Measurements from ENCODE around the gene PPARG. TPM values are rescaled to one million over a fixed set of nuclear protein-coding genes. Genes with fewer than 3 reads are reported as not detected.

The PPARG gene
- total RNA-seq, 6 donors from 2014 or later: 39.8 to 93.9 (median 52.7) TPM

- ATAC-seq (ENCODE audit: low FRiP score in 2 of 2): no peak
- peak in 1 of 2 donors; percentile 34 for DNase-seq
Observed at GRCh38 chr3:12356175-12356574, 67.3 kb downstream of the PPARG start.

DNA sequence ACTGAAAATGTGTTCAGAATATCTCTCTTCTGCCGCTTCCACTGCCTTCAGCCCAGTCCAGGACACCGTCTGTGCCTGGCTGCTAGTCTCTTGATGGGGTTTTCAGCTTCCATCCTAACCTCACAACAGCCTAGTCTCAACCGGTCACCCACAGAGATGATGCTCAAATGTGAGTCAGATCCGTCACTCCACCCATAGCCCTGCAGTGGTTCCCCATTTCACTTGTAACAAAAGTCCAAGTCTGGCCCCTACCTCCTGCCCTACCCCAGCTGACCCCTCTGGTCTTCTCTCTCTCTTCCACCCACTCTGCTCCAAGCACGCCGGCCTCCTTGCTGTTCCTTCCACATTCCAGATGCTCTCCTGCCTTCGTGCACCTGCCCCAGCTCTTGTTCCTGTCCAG, 68.1 kb downstream of the PPARG start:
- peak in 1 of 2 donors; percentile 64 for ATAC-seq (ENCODE audit: low FRiP score in 2 of 2)
- Histone ChIP-seq H3K27me3 (no peaks in the 10 kb centered on the region), H3K4me3 (no peak overlapping the region), H3K36me3 (no peaks in the 10 kb centered on the region), H3K4me1 (peaks cover 0 to 21% (median 9%) of the 10 kb centered on the region in 4 donors), H3K27ac (peak overlapping the region in 1 of 4 donors; percentile 17), H3K9me3 (no peaks in the 10 kb centered on the region)
- DNase-seq: peak in 1 of 2 donors; percentile 47
- TF ChIP-seq POLR2A (IDR thresholded peaks at IDR 0.05) (peak in 1 of 4 donors; percentile 30), EP300 (IDR thresholded peaks at IDR 0.05) (no peak)
- 85 to 86% methylated on average over 7 of the region's 7 CpGs for WGBS, 2 donors

More at GRCh38 chr3:12356175-12356574, 67.3 kb downstream of the PPARG start:
- H3K4me1 ChIP-seq: peaks cover 5 to 29% (median 17%) of the 10 kb centered on the region in 4 donors
- WGBS, 2 donors: 43 to 52% methylated on average over 5 of the region's 5 CpGs
- no peak overlapping the region for H3K27ac ChIP-seq
- no peaks in the 10 kb centered on the region for H3K27me3 ChIP-seq
- TF ChIP-seq POLR2A (IDR thresholded peaks at IDR 0.05) (no peak), EP300 (IDR thresholded peaks at IDR 0.05) (no peak), POLR2AphosphoS5 (IDR thresholded peaks at IDR 0.05) (no peak)
- TF ChIP-seq, protein P1, sequence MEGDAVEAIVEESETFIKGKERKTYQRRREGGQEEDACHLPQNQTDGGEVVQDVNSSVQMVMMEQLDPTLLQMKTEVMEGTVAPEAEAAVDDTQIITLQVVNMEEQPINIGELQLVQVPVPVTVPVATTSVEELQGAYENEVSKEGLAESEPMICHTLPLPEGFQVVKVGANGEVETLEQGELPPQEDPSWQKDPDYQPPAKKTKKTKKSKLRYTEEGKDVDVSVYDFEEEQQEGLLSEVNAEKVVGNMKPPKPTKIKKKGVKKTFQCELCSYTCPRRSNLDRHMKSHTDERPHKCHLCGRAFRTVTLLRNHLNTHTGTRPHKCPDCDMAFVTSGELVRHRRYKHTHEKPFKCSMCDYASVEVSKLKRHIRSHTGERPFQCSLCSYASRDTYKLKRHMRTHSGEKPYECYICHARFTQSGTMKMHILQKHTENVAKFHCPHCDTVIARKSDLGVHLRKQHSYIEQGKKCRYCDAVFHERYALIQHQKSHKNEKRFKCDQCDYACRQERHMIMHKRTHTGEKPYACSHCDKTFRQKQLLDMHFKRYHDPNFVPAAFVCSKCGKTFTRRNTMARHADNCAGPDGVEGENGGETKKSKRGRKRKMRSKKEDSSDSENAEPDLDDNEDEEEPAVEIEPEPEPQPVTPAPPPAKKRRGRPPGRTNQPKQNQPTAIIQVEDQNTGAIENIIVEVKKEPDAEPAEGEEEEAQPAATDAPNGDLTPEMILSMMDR (IDR thresholded peaks at IDR 0.05): no peak
- H3K4me3 ChIP-seq: no peak overlapping the region
- no peaks in the 10 kb centered on the region for H3K36me3 ChIP-seq
- H3K9me3 ChIP-seq: no peaks in the 10 kb centered on the region

DNA sequence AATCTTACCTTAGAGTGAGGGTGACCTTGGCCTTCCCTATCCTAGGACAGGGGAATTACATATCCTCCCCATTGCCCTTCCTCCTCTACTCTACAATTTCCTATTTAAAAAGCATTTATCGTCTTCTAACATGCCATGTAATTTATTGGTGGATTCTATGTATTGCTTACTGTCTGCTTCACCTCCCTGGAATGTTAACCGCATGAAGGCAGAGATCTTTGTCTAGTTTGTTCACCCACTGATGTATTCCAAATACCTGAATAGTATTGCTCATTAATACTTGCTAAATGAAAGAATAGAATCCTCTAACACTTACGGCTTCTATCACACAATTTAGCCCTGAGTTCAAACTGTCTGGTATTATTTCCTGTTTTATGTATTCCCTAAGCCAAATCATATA, 68.6 kb downstream of the PPARG start:
- no peak for ATAC-seq (ENCODE audit: low FRiP score in 2 of 2)
- no peaks in the 10 kb centered on the region for H3K36me3 ChIP-seq
- H3K9me3 ChIP-seq: no peaks in the 10 kb centered on the region
- 92 to 96% methylated on average over 3 of the region's 3 CpGs for WGBS, 2 donors
- peaks cover 0 to 17% (median 5%) of the 10 kb centered on the region in 4 donors for H3K4me1 ChIP-seq
- TF ChIP-seq POLR2AphosphoS5 (IDR thresholded peaks at IDR 0.05): no peak
- TF ChIP-seq, protein P1 (IDR thresholded peaks at IDR 0.05): no peak
- TF ChIP-seq EP300 (IDR thresholded peaks at IDR 0.05): no peak
- TF ChIP-seq POLR2A (IDR thresholded peaks at IDR 0.05): no peak
- H3K27me3 ChIP-seq: no peaks in the 10 kb centered on the region
- DNase-seq: no peak
- H3K27ac ChIP-seq: peak overlapping the region in 1 of 4 donors; percentile 17
- H3K4me3 ChIP-seq: no peak overlapping the region

DNA sequence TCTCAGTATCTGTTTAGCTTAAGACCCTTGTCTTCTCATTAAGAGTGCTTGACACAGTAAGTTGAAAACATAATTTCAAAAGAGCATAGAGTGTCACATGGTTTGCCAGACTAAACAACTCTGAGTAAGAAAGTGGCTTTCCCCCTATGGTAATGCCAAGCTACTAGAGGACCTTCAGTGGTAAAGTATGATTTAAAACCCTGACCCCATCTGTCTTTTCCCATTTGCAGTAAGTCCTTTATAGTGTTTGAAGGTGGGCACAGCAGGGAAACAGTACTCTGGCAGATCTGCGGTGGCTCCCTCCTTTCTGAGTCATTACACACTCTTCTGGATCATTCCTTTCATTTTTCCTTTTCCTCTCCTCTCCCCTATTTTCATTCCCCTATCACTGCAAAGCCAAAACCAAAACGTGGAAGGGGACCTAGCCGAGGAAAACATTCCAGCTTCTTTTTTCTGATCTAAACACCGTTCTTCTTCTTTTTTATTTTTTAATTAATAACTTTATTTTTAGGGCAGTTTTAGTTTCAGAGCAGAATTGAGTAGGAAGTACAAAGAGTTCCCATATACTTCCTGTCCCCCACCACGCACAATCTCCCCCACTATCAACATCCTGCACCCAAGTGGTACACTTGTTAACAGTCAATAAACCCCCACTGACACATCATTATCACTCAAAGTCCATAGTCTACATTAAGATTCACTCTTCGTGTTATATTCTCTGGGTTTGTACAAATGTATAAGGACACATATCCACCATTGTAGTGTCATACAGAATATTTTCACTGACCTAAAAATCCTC, 74.7 kb downstream of the PPARG start:
- DNase-seq (no peak), ATAC-seq (ENCODE audit: low FRiP score in 2 of 2) (no peak)
- 46 to 47% methylated on average over 6 of the region's 6 CpGs for WGBS, 2 donors
- Histone ChIP-seq H3K27ac (peak overlapping the region in 2 of 4 donors; percentile 6 to 40), H3K4me3 (no peak overlapping the region), H3K27me3 (no peaks in the 10 kb centered on the region), H3K4me1 (peaks cover 0 to 7% (median 2%) of the 10 kb centered on the region in 4 donors), H3K36me3 (no peaks in the 10 kb centered on the region), H3K9me3 (no peaks in the 10 kb centered on the region)
- no peak for TF ChIP-seq POLR2A (IDR thresholded peaks at IDR 0.05)
- TF ChIP-seq, protein P1 (IDR thresholded peaks at IDR 0.05): no peak
- TF ChIP-seq EP300 (IDR thresholded peaks at IDR 0.05): no peak
- TF ChIP-seq POLR2AphosphoS5 (IDR thresholded peaks at IDR 0.05): no peak

DNA sequence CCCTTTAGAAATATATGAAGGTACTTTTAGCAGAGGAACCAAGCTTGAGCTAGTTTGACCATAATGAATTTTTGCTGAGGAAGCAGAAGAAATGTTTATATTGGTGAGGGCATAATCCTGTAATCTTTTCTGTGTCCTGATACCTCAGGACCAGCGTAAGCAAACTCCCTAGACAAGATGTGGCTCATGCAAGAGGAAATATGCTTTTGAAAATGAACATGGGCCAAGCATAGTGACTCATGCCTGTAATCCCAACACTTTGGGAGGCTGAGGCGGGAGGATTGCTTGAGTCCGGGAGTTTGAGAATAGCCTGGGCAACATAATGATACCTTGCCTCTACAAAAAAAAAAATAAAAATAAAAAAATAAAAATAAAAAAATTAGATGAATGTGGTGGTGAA, 78.5 kb downstream of the PPARG start:
- Histone ChIP-seq H3K27ac (no peak overlapping the region), H3K27me3 (no peaks in the 10 kb centered on the region), H3K9me3 (no peaks in the 10 kb centered on the region), H3K4me3 (no peak overlapping the region), H3K36me3 (no peaks in the 10 kb centered on the region), H3K4me1 (peaks cover 0 to 7% (median 4%) of the 10 kb centered on the region in 4 donors)
- DNase-seq (no peak), ATAC-seq (ENCODE audit: low FRiP score in 2 of 2) (no peak)
- WGBS, 2 donors: 87 to 91% methylated on average over 3 of the region's 3 CpGs
- TF ChIP-seq, protein P1 (IDR thresholded peaks at IDR 0.05): no peak
- TF ChIP-seq POLR2AphosphoS5 (IDR thresholded peaks at IDR 0.05) (no peak), POLR2A (IDR thresholded peaks at IDR 0.05) (no peak), EP300 (IDR thresholded peaks at IDR 0.05) (no peak)

Data from upper lobe of left lung (tissue), 6 donors.